Prostate gland (tissue), 2 donors: Measurements from ENCODE around the gene RGSL1.

Experiments
- CTCF ChIP-seq, 4 experiments: fragments of 200-600 bp in 2 of 4; fragments of 450-650 bp in 2 of 4; sonication (generic) in 2 of 4; IDR thresholded peaks; 1 replicate in 3 of 4; 2 replicates in 1 of 4; pipeline ENCODE4 v1.5.1; 2016 to 2019; ENCODE audit warnings: antibody characterized with exemption in 4 of 4, mild to moderate bottlenecking in 2 of 4, moderate library complexity in 2 of 4
- POLR2A ChIP-seq: fragments of 450-650 bp; IDR thresholded peaks from one replicate; pipeline ENCODE4 v1.6.1; 2016; ENCODE audit warnings: antibody characterized with exemption, mild to moderate bottlenecking
- POLR2AphosphoS5 ChIP-seq: sonication (generic); formaldehyde crosslinking; IDR thresholded peaks from one replicate; pipeline ENCODE4 v1.6.1; 2017; ENCODE audit warnings: antibody characterized with exemption

- TF ChIP-seq CTCF (IDR thresholded peaks at IDR 0.05) (no peak), POLR2AphosphoS5 (no peak), POLR2A (no peak)
Measured at GRCh38 chr1:182495693-182496092, 45.7 kb downstream of the RGSL1 start.
